Fibroblast of lung (primary cell): ENCODE measurements around the gene SLC7A14. TPM values are rescaled to one million over a fixed set of nuclear protein-coding genes. Genes with fewer than 3 reads are reported as not detected.

Source experiments
- DNase-seq, 2 donors: peaks; one replicate each; pipeline versions ENCODE4 v3.0.0 to v3.0.0-alpha.2; 2010; ENCODE audit warnings: low read depth in 2 of 2
- H2AFZ ChIP-seq: 2 replicates; pipeline ENCODE4 v1.5.1; 2012; ENCODE audit warnings: low read length, control low read depth, inconsistent platforms
- H3K27ac ChIP-seq: 2 replicates; pipeline ENCODE4 v1.5.1; 2011; ENCODE audit warnings: low read length, control low read depth; ENCODE audit not compliant: insufficient read depth
- H3K27me3 ChIP-seq: 2 replicates; pipeline ENCODE4 v1.5.1; 2011; ENCODE audit warnings: mild to moderate bottlenecking, low read length; ENCODE audit not compliant: control insufficient read depth, insufficient read depth
- H3K36me3 ChIP-seq: 2 replicates; pipeline ENCODE4 v1.5.1; 2011; ENCODE audit warnings: low read length; ENCODE audit not compliant: control insufficient read depth, insufficient read depth
- H3K4me1 ChIP-seq: 2 replicates; pipeline ENCODE4 v1.5.1; 2011; ENCODE audit warnings: low read length; ENCODE audit not compliant: control insufficient read depth, insufficient read depth; ENCODE audit errors: extremely low read depth
- H3K4me2 ChIP-seq: 2 replicates; pipeline ENCODE4 v1.5.1; 2011; ENCODE audit warnings: low read length, control low read depth; ENCODE audit not compliant: insufficient read depth; ENCODE audit errors: extremely low read depth
- H3K4me3 ChIP-seq, 4 experiments: fragments of 200-600 bp in 1 of 4; sonication (generic) in 1 of 4; replicated peaks in 1 of 4; 2 replicates each; pipeline ENCODE4 v1.5.1; 2011 to 2016; ENCODE audit warnings: low read length in 4 of 4, low read depth in 3 of 4, mild to moderate bottlenecking in 3 of 4, control low read depth in 2 of 4, inconsistent platforms in 1 of 4, mixed read lengths in 1 of 4; ENCODE audit not compliant: insufficient read depth in 1 of 4; ENCODE audit errors: control extremely low read depth in 1 of 4
- H3K79me2 ChIP-seq: 2 replicates; pipeline ENCODE4 v1.5.1; 2012; ENCODE audit warnings: mild to moderate bottlenecking, low read length, inconsistent platforms; ENCODE audit not compliant: control insufficient read depth, insufficient read depth
- H3K9ac ChIP-seq: 2 replicates; pipeline ENCODE4 v1.5.1; 2011; ENCODE audit warnings: mild to moderate bottlenecking, low read length, control low read depth; ENCODE audit not compliant: insufficient read depth
- H3K9me3 ChIP-seq: 2 replicates; pipeline ENCODE4 v1.5.1; 2012; ENCODE audit warnings: low read depth, low read length; ENCODE audit not compliant: control insufficient read depth, insufficient read depth
- H4K20me1 ChIP-seq: 2 replicates; pipeline ENCODE4 v1.5.1; 2011; ENCODE audit warnings: low read length; ENCODE audit not compliant: control insufficient read depth, insufficient read depth; ENCODE audit errors: extremely low read depth
- CTCF ChIP-seq, 2 donors: IDR thresholded peaks in 1 of 2; conservative IDR thresholded peaks in 1 of 2; 1 replicate in 1 of 2; 2 replicates in 1 of 2; pipeline ENCODE4 v1.5.1; 2011 to 2012; ENCODE audit warnings: low read length in 2 of 2, control low read depth in 1 of 2, inconsistent platforms in 1 of 2, low read depth in 1 of 2, mild to moderate bottlenecking in 1 of 2
- EZH2 ChIP-seq: IDR thresholded peaks from 2 replicates; pipeline ENCODE4 v1.5.1; 2012; ENCODE audit warnings: low read length, control low read depth, mild to moderate bottlenecking; ENCODE audit errors: missing control alignments
- polyA plus RNA-seq, 2 donors: library from polyadenylated mRNA; depleted of rRNA in 1 of 2; stranded (reverse) in 1 of 2; unstranded in 1 of 2; fragments of >200 nt; gene quantifications; 2 replicates each; pipeline ENCODE4 v1.2.1, GENCODE V29; 2011 to 2012; ENCODE audit warnings: missing spikeins in 1 of 2
- total RNA-seq: library from RNA; depleted of rRNA; stranded (reverse); fragments of >200 nt; gene quantifications from 2 replicates; pipeline ENCODE4 v1.2.1, GENCODE V29; 2014

The SLC7A14 gene
- total and polyA plus RNA-seq, 2 donors (not counting 1 experiment from before 2014, with no cell fraction given) = 1.3 to 3.4 TPM

- Histone ChIP-seq H3K27me3 (no peaks in the 10 kb centered on the region), H3K27ac (no peak overlapping the region), H4K20me1 (no peaks in the 10 kb centered on the region), H3K36me3 (no peaks in the 10 kb centered on the region), H3K4me2 (no peak overlapping the region), H2AFZ (no peak overlapping the region), H3K9ac (no peak overlapping the region), H3K4me3 (no peak overlapping the region), H3K9me3 (no peaks in the 10 kb centered on the region), H3K79me2 (no peaks in the 10 kb centered on the region), H3K4me1 (no peaks in the 10 kb centered on the region)
- DNase-seq = peak in 1 of 2 donors; percentile 38
- TF ChIP-seq CTCF (conservative IDR thresholded peaks at IDR 0.05 in 1 of 2, IDR thresholded peaks at IDR 0.05 in 1 of 2; ENCODE audit: low read depth in 1 of 2, low read length in 2 of 2) (no peak), EZH2 (no peak)
These were observed 18.1 kb upstream of the SLC7A14 start for GRCh38 chr3:170603770-170604510.

- H3K27me3 ChIP-seq = no peaks in the 10 kb centered on the region
- no peak overlapping the region for H2AFZ ChIP-seq
- H3K4me2 ChIP-seq = no peak overlapping the region
- no peak overlapping the region for H3K4me3 ChIP-seq
- no peaks in the 10 kb centered on the region for H3K9me3 ChIP-seq
- H4K20me1 ChIP-seq = no peaks in the 10 kb centered on the region
- no peak overlapping the region for H3K27ac ChIP-seq
- no peaks in the 10 kb centered on the region for H3K4me1 ChIP-seq
- no peak for DNase-seq
- no peaks in the 10 kb centered on the region for H3K79me2 ChIP-seq
- H3K9ac ChIP-seq = no peak overlapping the region
- TF ChIP-seq EZH2 (no peak), CTCF (conservative IDR thresholded peaks at IDR 0.05 in 1 of 2, IDR thresholded peaks at IDR 0.05 in 1 of 2; ENCODE audit: low read depth in 1 of 2, low read length in 2 of 2) (no peak)
- H3K36me3 ChIP-seq = no peaks in the 10 kb centered on the region
These were observed 16.7 kb upstream of the SLC7A14 start for GRCh38 chr3:170602556-170602955.

- Histone ChIP-seq H3K4me2 (no peak overlapping the region), H3K4me1 (no peaks in the 10 kb centered on the region), H3K27ac (no peak overlapping the region), H3K9ac (no peak overlapping the region), H3K79me2 (no peaks in the 10 kb centered on the region), H2AFZ (no peak overlapping the region), H4K20me1 (no peaks in the 10 kb centered on the region), H3K4me3 (no peak overlapping the region), H3K27me3 (no peaks in the 10 kb centered on the region), H3K36me3 (no peaks in the 10 kb centered on the region), H3K9me3 (no peaks in the 10 kb centered on the region)
- no peak for TF ChIP-seq EZH2
- TF ChIP-seq CTCF (conservative IDR thresholded peaks at IDR 0.05 in 1 of 2, IDR thresholded peaks at IDR 0.05 in 1 of 2; ENCODE audit: low read depth in 1 of 2, low read length in 2 of 2) = no peak
- no peak for DNase-seq
These were observed 14.2 kb upstream of the SLC7A14 start for GRCh38 chr3:170600005-170600624.
